Skeletal muscle cell (primary cell): ENCODE data around the gene VPS29.
A peak's percentile ranks its signal among the peaks of the same experiment; 100 is the strongest.
"Not testable (repeated sequence)": the region's sequence is repeated elsewhere in the genome, so short reads cannot be mapped to it uniquely, and the experiment has no call there.

Experiments used
- DNase-seq: peaks from one replicate; pipeline ENCODE4 v3.0.0-alpha.2; 2010; ENCODE audit warnings: low read depth
- H3K4me3 ChIP-seq: 2 replicates; pipeline ENCODE4 v1.5.1; 2011; ENCODE audit warnings: low read depth, mild to moderate bottlenecking, control low read depth, low read length, moderate library complexity

The VPS29 gene

GRCh38 chr12:110530511-110530910 lies 28.6 kb upstream of the VPS29 start:
- no peak for DNase-seq
- no peak overlapping the region for H3K4me3 ChIP-seq

DNA sequence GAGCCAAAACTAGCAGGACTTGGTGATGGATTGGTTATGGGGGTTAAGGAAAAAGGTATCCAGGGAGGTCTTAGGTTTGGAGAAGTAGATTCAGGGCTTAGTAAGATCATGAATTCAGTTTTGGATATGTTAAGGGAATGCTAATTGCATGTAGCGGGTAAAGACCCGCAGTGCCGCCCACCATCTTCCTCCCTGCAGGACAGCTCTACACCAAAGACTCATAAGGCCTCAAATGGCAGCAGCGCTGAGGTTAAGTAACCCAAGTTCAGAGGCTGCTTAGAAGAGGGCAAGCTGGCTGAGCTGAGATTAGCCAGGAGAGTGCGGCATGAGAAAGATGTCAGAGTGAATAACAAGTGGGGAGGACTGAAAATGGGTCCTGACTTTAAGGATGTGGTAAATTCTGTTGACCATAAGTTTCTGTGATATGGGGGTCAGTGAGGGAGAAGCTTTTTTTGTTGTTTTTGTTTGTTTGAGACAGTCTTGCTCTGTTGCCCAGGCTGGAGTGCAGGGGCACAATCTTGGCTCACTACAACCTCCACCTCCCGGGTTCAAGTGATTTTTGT lies 26.4 kb upstream of the VPS29 start:
- no peak overlapping the region for H3K4me3 ChIP-seq
- DNase-seq: no peak

DNA sequence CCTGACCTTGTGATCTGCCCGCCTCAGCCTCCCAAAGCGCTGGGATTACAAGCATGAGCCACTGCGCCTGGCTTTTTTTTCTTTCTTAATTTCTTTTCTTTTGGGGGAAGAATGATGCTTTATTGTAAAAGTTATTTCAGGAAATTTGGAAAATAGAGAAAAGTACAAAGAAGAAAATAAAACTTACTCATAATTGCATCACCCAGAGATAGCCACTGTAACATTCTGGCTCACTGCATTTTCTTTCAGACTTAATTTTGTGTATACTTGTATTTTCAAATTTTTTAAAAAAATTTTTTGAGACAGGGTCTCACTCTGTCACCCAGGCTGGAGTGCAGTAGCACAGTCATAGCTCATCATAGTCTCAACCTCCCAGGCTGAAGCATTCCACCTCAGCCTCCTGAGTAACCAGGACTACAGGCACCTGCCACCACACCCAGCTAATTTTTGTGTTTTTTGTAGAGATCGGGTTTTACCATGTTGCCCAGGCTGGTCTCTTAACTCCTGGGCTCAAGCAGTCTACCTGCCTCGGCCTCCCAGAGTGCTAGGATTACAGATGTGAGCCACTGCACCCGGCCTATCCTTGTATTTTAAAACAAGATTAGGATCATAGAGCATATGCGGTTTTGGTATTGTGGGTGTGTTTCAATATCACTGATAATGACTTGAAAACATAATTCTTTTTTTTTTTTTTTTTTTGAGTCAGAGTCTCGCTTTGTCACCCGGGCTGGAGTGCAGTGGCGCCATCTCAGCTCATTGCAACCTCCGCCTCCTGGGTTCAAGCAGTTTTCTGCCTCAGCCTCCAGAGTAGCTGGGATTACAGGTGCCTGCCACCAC lies 19.2 kb upstream of the VPS29 start:
- DNase-seq: not testable (repeated sequence)

GRCh38 chr12:110518014-110518413 lies 16.1 kb upstream of the VPS29 start:
- not testable (repeated sequence) for H3K4me3 ChIP-seq, DNase-seq

More for the DNA sequence above, 19.2 kb upstream of the VPS29 start:
- H3K4me3 ChIP-seq: not testable (repeated sequence)

DNA sequence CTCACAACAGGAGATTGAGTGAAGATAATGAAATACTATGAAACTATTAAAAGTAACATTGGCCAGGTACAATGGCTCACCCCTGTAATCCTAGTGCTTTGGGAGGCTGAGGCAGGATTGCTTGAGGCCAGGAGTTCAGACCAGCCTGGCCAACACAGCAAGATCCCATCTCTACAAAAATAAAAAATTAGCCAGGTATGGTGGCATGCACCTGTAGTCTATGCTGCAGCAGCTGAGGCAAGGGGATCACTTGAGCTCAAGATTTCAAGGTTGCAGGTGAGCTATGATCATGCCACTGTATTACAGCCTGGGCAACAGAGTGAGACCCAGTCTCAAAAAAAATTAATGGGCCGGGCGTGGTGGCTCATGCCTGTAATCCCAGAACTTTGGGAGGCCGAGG lies 15.1 kb upstream of the VPS29 start:
- no peak for DNase-seq
- no peak overlapping the region for H3K4me3 ChIP-seq

GRCh38 chr12:110514363-110514762 lies 12.5 kb upstream of the VPS29 start:
- no peak for DNase-seq

GRCh38 chr12:110513842-110514241 lies 11.9 kb upstream of the VPS29 start:
- H3K4me3 ChIP-seq: no peak overlapping the region
- no peak for DNase-seq

More at GRCh38 chr12:110514363-110514762, 12.5 kb upstream of the VPS29 start:
- no peak overlapping the region for H3K4me3 ChIP-seq

DNA sequence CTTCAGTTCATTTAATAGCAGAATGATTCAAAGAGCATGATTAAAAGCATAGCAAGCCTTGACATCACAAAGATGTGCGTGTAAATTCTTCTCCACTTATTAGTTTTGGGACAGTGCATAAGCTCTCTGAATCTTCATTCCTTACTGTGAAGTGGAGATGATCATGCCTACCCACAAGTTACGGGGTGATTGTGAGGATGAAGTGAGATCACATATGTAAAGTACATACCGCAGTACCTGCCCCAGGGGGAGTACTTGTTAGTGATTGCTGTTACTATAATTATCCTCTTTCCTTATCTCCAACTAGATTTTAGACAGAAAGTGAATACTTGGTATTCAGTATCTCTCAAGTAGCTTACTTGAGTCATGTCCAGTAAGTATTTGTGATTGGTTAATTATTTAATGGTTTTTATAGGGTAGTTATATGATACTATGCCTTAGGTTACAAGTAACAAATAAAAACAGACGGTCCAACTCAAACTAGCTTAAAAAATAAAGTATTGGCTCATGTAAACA lies 6.2 kb upstream of the VPS29 start:
- no peak for DNase-seq

GRCh38 chr12:110505332-110505731 lies 3.4 kb upstream of the VPS29 start:
- DNase-seq: no peak
- H3K4me3 ChIP-seq: no peak overlapping the region

More for the DNA sequence above, 6.2 kb upstream of the VPS29 start:
- no peak overlapping the region for H3K4me3 ChIP-seq

- no peak for DNase-seq
- H3K4me3 ChIP-seq: no peak overlapping the region
Measured at GRCh38 chr12:110503432-110503831, 1.5 kb upstream of the VPS29 start.

- peak overlapping the region; percentile 98 for H3K4me3 ChIP-seq
- peak; percentile 2 for DNase-seq
Measured at GRCh38 chr12:110501399-110501751, 536 bp downstream of the VPS29 start.

DNA sequence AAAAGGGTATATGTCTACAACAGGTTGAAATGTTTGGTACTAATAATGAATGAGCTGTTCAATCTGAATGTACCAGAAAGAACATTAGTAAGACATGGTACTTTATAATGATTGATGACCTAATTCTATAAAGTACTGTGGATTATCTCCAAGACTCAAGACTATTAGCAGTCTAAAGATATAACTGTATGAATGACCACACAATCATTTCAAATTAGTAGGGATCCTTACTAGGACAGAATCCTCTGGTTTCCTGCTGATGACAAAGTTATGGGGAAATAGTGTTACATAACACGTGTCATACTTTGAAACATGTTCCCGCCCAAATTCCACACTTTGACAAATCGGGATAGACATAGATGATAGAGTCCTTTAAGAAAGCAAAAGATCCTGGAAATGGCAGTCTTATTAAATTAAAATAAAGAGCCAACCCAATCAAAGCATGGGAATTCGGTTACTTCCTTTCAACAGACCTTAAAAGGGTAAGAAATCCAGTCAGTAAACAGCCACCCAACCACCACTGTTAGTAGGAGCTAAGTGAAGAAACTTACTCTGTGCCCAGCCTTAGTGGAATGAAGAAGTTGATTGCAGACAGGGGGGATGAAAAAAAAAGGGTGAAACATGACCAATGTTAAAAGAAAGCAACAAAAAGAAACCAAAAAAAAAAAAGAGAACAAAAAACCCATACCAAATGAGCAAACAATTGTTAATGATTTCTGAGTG lies 2.8 kb downstream of the VPS29 start:
- peak; percentile 2 for DNase-seq
- H3K4me3 ChIP-seq: no peak overlapping the region

DNA sequence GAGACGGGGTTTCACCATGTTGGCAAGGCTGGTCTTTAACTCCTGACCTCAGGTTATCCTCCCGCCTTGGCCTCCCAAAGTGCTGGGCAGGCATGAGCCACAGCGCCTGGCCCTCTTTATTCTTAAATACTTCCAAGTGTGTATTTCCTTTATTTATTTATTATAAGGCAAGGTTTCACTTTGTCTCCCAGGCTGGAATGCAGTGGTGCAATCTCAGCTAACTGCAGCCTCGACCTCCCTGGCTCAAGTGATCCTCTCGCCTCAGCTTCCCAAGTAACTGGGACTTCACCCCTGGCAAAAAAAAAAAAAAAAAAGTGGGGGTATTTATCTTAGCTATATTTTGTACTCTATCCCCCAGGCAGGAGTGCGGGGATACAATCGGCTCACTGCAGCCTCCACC lies 26.5 kb downstream of the VPS29 start:
- no peak for DNase-seq
- H3K4me3 ChIP-seq: no peak overlapping the region

DNA sequence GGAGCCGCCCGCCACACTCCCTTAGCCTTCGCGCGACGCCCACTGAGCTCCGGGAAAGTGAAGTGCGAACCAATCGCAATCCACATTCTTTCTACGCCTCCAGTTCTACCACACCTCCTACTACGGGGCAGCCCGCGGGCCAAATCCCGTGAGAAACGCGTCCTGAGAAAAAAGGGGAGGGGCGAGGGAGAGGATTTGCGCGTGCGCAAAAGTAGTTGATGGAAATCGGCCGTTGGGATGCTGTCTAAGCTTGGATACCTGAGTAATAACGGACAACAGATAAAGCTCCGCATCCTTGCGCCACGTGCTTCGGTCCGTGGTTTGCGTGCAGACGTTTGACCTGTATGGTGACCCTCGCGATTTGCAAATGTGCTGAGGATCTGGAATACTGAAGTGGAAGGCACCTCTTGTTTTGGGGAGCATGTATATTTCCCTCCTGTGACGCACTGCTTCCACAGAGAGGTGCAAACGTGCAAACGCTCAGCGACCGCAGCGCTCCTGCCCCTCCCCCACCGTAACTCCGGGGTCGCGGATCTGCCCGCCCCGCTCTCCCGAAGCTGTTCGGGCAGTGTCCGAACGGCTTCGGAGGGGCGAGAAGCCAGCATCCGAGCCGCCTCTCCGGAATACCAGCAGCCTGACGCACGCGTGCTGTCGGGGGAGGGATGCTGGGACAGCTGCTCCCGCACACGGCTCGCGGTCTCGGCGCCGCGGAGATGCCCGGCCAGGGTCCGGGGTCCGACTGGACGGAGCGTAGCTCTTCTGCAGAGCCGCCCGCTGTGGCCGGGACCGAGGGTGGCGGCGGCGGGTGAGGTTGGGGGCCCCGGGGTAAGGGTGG lies 33.5 kb downstream of the VPS29 start, which contains the start of the genes FAM216A and GPN3:
FAM216A (plus strand) TSS at position 632 of the 835 bp plus-strand sequence; CDS start at position 663, 31 bp downstream.
GPN3 (minus strand) TSS at position 44 of the 835 bp plus-strand sequence. CDS start 54 bp downstream, outside the sequence.
- H3K4me3 ChIP-seq: peak within 1 kb of the TSS; percentile 88
- DNase-seq: peak; percentile 96

DNA sequence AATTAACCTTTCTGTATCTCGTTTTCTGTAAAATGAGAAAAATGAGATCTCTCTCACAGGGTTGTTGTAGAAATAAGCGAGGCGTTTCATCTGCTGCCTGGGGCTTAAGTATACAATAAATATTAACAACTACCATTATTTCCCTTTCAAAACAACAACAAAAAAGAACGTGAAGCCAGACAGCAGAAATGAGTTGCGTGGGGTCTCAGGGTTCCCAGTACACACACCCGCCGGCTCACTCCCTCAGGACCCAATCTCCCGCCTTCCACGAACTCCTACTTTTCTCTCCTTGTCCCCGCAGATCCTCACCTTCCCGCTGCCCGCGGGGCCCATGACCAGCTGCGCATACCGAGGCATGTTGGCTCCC lies 34.1 kb downstream of the VPS29 start:
- no peak for DNase-seq
- H3K4me3 ChIP-seq: peak overlapping the region; percentile 88

DNA sequence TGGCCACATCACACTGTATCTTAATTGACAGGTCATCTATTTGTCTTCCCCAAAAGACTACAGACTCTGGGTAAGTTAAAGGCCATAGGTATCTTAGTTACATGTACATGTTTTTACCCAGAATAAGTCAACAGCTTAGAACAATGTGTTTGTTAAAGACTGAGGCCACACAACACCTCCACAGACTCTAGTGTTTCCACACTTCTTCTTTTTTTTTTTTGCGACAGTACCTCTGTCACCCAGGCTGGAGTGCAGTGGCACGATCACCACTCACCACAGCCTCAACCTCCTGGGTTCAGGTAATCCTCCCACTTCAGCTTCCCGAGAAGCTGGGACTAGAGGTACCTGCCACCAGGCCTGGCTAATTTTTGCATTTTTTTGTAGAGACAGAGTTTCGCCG lies 35.1 kb downstream of the VPS29 start:
- DNase-seq: no peak
- H3K4me3 ChIP-seq: no peak overlapping the region

DNA sequence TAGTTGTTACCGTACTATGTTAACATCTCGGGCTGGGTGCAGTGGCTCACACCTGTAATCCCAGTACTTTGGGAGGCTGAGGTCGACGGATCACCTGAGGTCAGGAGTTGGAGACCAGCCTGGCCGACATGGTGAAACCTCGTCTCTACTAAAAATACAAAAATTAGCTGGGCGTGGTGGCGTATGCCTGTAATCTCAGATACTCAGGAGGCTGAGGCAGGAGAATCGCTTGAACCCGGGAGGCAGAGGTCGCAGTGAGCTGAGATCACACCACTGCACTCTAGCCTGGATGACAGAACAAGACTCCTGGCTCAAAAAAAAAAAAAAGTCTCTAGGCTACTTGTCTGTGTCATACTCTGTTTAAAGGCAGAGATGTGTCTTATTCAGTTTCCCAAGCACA lies 36.1 kb downstream of the VPS29 start:
- DNase-seq, H3K4me3 ChIP-seq: not testable (repeated sequence)

GRCh38 chr12:110465024-110465423 lies 36.9 kb downstream of the VPS29 start:
- no peak overlapping the region for H3K4me3 ChIP-seq

DNA sequence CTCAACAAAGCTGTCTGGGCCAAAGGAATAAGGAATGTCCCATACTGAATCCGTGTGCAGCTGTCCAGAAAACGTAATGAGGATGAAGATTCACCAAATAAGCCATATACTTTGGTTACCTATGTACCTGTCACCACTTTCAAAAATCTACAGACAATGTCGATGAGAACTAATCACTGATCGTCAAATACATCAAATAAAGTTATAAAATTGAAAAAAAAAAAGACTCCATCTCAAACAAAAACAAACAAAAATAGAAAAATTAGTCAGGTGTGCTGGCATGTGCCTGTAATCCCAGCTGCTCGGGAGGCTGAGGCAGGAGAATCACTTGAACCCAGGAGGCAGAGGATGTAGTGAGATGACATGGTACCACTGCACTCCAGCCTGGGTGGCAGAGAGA lies 40.7 kb downstream of the VPS29 start:
- not testable (repeated sequence) for H3K4me3 ChIP-seq, DNase-seq

More at GRCh38 chr12:110465024-110465423, 36.9 kb downstream of the VPS29 start:
- no peak for DNase-seq
